Measurements from ENCODE around the gene INAVA. TPM values are rescaled to one million over a fixed set of nuclear protein-coding genes. Genes with fewer than 3 reads are reported as not detected.
"Not testable (repeated sequence)": the region's sequence is repeated elsewhere in the genome, so short reads cannot be mapped to it uniquely, and the experiment has no call there.

The INAVA gene
- total and polyA plus RNA-seq, 2 experiments from 2014 or later = not detected

DNA sequence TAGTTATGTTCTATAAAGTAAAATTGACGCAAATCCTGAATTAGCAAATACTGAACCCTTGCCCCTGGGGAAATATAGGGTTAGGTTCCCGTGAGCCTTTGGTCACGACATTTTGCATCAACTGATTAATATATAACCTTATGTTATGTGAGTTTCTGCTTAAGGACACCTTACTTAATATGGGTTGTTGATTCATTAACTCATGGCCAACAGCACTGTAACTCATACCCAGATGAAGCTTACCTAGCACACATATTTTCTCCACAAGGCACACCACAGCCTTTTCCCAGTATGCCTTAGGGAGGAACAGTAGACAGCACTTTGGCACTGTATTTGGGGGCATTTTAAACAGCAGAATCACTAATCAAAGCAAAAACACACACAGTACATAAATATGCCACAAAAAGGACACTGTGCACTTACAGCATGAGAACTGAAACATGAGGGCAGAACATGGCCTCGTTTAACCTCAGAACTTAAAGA lies 15.1 kb downstream of the INAVA start:
- no peaks in the 10 kb centered on the region for H3K9me2 ChIP-seq (ENCODE audit: insufficient read depth)
- no peaks in the 10 kb centered on the region for H3K9me3 ChIP-seq (ENCODE audit: low read depth)
- H3F3A ChIP-seq (ENCODE audit: insufficient read depth) = no peaks in the 10 kb centered on the region
- no peak for TF ChIP-seq EZH2phosphoT487 (IDR thresholded peaks at IDR 0.05; ENCODE audit: insufficient read depth, low read depth)
- no peak for TF ChIP-seq EZH2 (IDR thresholded peaks at IDR 0.05; ENCODE audit: insufficient read depth, poor library complexity, severe bottlenecking)
- no peak overlapping the region for H3K4me3 ChIP-seq
- no peaks in the 10 kb centered on the region for H3K4me1 ChIP-seq (ENCODE audit: insufficient read depth)
- in situ Hi-C loops (cut with MboI) = no loop called here
- no peak for DNase-seq
- H3K4me2 ChIP-seq (ENCODE audit: unreplicated experiment) = no peak overlapping the region
- H3K27me3 ChIP-seq (replicated peaks; ENCODE audit: insufficient read depth) = peaks cover 17% of the 10 kb centered on the region
- H3K36me3 ChIP-seq (ENCODE audit: low read depth) = no peaks in the 10 kb centered on the region
- no peaks in the 10 kb centered on the region for H4K20me1 ChIP-seq (ENCODE audit: insufficient read depth)
- no peak overlapping the region for H3K9ac ChIP-seq
- no peak overlapping the region for H3K27ac ChIP-seq
- 59 to 60% methylated on average over 4 of the region's 4 CpGs for WGBS, 2 experiments (ENCODE audit: low coverage in 1 of 2, low lambda C conversion rate in 2 of 2, missing lambda C conversion rate in 2 of 2)
- H3K79me2 ChIP-seq (ENCODE audit: insufficient read depth) = no peaks in the 10 kb centered on the region
- H2AFZ ChIP-seq = no peak overlapping the region

DNA sequence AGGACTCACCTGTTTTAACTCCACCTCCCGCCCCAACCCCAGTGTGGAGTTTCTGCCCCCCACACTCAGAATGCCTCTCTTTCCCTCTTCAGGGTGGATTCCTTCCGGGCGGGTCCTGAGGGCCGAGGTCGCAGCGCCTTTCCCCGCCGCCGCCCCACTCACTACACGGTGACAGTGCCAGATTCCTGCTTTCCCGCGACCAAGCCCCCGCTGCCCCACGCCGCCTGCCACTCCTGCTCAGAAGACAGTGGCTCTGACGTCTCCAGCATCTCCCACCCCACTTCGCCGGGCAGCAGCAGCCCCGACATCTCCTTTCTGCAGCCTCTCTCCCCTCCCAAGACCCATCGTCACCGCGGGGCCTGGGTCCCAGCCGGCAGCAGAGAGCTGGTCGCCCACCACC lies 16.7 kb downstream of the INAVA start:
- in situ Hi-C loops (cut with MboI) = no loop called here
- no peaks in the 10 kb centered on the region for H3F3A ChIP-seq (ENCODE audit: insufficient read depth)
- no peak overlapping the region for H3K4me3 ChIP-seq
- no peak overlapping the region for H2AFZ ChIP-seq
- no peaks in the 10 kb centered on the region for H3K4me1 ChIP-seq (ENCODE audit: insufficient read depth)
- H3K79me2 ChIP-seq (ENCODE audit: insufficient read depth) = no peaks in the 10 kb centered on the region
- H3K4me2 ChIP-seq (ENCODE audit: unreplicated experiment) = no peak overlapping the region
- H3K9ac ChIP-seq = no peak overlapping the region
- H3K9me2 ChIP-seq (ENCODE audit: insufficient read depth) = no peaks in the 10 kb centered on the region
- no peaks in the 10 kb centered on the region for H3K9me3 ChIP-seq (ENCODE audit: low read depth)
- H3K27me3 ChIP-seq (replicated peaks; ENCODE audit: insufficient read depth) = peaks cover 11% of the 10 kb centered on the region; the same call in 1 of the 2 replicates
- H4K20me1 ChIP-seq (ENCODE audit: insufficient read depth) = no peaks in the 10 kb centered on the region
- TF ChIP-seq EZH2phosphoT487 (IDR thresholded peaks at IDR 0.05; ENCODE audit: insufficient read depth, low read depth) = no peak
- TF ChIP-seq EZH2 (IDR thresholded peaks at IDR 0.05; ENCODE audit: insufficient read depth, poor library complexity, severe bottlenecking) = no peak
- no peak overlapping the region for H3K27ac ChIP-seq
- no peaks in the 10 kb centered on the region for H3K36me3 ChIP-seq (ENCODE audit: low read depth)
- WGBS, 2 experiments (ENCODE audit: low coverage in 1 of 2, low lambda C conversion rate in 2 of 2, missing lambda C conversion rate in 2 of 2) = 91 to 92% methylated on average over 18 to 24 of the region's 24 CpGs
- no peak for DNase-seq

DNA sequence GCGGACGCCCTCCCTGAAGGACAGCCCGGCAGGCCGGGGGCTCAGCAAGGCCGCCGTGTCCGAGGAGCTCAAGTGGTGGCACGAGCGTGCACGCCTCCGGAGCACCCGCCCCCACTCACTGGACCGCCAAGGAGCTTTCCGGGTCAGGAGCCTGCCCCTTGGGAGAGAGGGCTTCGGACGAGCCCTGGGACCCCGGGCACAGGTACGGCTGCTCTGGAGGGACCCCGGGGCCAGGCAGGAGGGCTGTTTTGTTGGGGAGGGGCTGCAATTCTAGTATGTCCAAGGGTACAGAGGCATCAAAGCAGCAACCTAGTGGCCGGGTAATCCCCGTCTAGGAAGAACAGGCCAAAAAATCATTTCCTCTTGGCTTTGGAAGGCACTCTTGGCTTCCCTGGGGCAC lies 17.2 kb downstream of the INAVA start:
- H3K9me2 ChIP-seq (ENCODE audit: insufficient read depth); H3K79me2 ChIP-seq (ENCODE audit: insufficient read depth); H3K4me2 ChIP-seq (ENCODE audit: unreplicated experiment); H3K4me3 ChIP-seq; H2AFZ ChIP-seq; in situ Hi-C loops (cut with MboI); H4K20me1 ChIP-seq (ENCODE audit: insufficient read depth); H3F3A ChIP-seq (ENCODE audit: insufficient read depth); DNase-seq; H3K27ac ChIP-seq; H3K9me3 ChIP-seq (ENCODE audit: low read depth); H3K4me1 ChIP-seq (ENCODE audit: insufficient read depth); H3K9ac ChIP-seq; H3K36me3 ChIP-seq (ENCODE audit: low read depth): not testable (repeated sequence)
- WGBS, 2 experiments (ENCODE audit: low coverage in 1 of 2, low lambda C conversion rate in 2 of 2, missing lambda C conversion rate in 2 of 2) = 71 to 74% methylated on average over 7 of the region's 21 CpGs
- H3K27me3 ChIP-seq (replicated peaks; ENCODE audit: insufficient read depth) = peaks cover 11% of the 10 kb centered on the region; the same call in 1 of the 2 replicates

- no peaks in the 10 kb centered on the region for H4K20me1 ChIP-seq (ENCODE audit: insufficient read depth)
- no peaks in the 10 kb centered on the region for H3K79me2 ChIP-seq (ENCODE audit: insufficient read depth)
- no peak overlapping the region for H3K9ac ChIP-seq
- no peak for TF ChIP-seq EZH2 (IDR thresholded peaks at IDR 0.05; ENCODE audit: insufficient read depth, poor library complexity, severe bottlenecking)
- no peak for TF ChIP-seq EZH2phosphoT487 (IDR thresholded peaks at IDR 0.05; ENCODE audit: insufficient read depth, low read depth)
- H2AFZ ChIP-seq = no peak overlapping the region
- DNase-seq = no peak
- no peaks in the 10 kb centered on the region for H3F3A ChIP-seq (ENCODE audit: insufficient read depth)
- H3K9me3 ChIP-seq (ENCODE audit: low read depth) = no peaks in the 10 kb centered on the region
- in situ Hi-C loops (cut with MboI) = no loop called here
- H3K9me2 ChIP-seq (ENCODE audit: insufficient read depth) = no peaks in the 10 kb centered on the region
- no peak overlapping the region for H3K4me3 ChIP-seq
- peaks cover 7% of the 10 kb centered on the region; the same call in 1 of the 2 replicates for H3K27me3 ChIP-seq (replicated peaks; ENCODE audit: insufficient read depth)
- no peaks in the 10 kb centered on the region for H3K4me1 ChIP-seq (ENCODE audit: insufficient read depth)
- H3K36me3 ChIP-seq (ENCODE audit: low read depth) = no peaks in the 10 kb centered on the region
- WGBS, 2 experiments (ENCODE audit: low coverage in 1 of 2, low lambda C conversion rate in 2 of 2, missing lambda C conversion rate in 2 of 2) = 70 to 77% methylated on average over 13 of the region's 13 CpGs
- no peak overlapping the region for H3K27ac ChIP-seq
- no peak overlapping the region for H3K4me2 ChIP-seq (ENCODE audit: unreplicated experiment)
Measured at GRCh38 chr1:200912737-200913407, 18.2 kb downstream of the INAVA start.
